HG03025 (cell line): ENCODE data around the gene RIMS1.
"Not testable (repeated sequence)": the region's sequence is repeated elsewhere in the genome, so short reads cannot be mapped to it uniquely, and the experiment has no call there.

Source experiments
- ATAC-seq: cut with Tn5 transposase; IDR thresholded peaks from one replicate; pipeline ENCODE4 v1.9.1; 2021; ENCODE audit warnings: mild to moderate bottlenecking, moderate library complexity; ENCODE audit not compliant: unreplicated experiment, low FRiP score

Gene RIMS1

DNA sequence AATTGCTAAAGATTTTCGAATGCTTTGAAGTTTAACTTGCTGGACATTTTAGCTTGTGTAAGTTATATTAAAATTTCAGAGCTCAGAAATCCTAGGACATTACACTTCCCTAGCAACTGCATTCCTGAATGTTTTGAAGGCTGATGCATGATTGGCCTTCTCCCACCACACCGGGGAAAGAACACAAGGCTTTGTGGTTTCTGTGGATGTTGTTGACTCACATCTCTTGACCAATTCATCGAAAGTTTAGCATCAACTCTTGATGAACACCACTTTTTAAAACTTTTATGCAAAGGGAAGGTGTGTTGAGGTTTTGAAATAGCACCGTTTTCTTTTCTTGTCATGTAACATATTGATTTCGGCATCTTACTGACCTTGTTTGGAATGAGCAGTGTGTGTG is 81.1 kb downstream of the RIMS1 start:
- no peak for ATAC-seq

DNA sequence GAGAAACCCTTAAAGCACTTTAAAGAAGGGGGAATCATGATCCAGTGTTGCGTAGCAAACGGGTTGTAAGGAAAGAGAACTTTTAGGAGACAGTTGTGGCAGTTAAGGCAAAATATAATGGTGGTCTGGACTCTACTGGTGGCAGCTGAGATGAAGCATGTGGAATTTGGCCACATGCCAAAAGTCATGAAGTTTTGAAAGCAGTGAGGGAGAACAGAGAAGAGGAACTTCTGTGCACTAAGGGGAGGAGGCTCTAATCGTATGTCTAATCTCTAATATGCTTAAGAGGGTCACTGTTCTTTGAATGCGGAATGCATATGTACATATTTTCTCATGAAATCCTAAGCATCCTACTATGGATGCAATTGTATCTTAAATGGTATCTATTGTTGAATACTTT is 91.5 kb downstream of the RIMS1 start:
- ATAC-seq: no peak

DNA sequence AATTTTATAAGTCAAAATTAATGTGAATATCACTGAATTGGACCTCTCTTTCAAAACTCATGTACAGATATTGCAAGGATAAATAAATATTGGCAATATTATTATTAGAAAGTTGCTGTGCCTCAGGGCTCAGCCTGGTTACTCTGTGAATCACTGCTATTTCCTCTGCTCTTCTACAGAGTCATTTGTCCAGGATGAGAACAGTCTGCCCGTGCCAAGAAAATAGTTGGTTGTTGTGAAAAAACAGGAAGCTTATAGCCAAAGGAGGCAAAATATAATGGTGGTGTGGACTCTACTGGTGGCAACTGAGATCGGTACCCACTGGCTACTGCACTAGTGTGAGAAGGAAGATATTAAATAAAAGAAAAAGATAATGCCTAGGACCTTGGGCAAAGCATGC is 93.6 kb downstream of the RIMS1 start:
- no peak for ATAC-seq

DNA sequence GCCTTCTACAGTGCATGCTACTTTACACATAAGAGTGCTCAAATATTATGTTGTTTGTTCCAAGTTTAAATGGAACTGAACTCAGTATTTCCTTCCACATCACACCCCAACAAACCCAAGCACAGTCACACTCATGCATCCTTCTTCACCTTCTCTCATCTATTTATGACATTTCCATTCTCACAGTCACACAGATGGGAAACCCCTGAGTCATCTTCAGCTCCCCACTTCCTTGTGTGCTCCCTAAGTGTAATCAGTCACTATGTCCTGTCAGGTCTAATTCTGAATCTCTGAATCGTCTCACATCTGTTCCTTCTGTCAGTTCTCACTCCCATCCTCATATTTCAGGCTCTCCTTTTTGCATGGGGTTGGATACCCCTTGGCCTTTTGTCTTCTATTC is 96.0 kb downstream of the RIMS1 start:
- ATAC-seq: peak; percentile 87

DNA sequence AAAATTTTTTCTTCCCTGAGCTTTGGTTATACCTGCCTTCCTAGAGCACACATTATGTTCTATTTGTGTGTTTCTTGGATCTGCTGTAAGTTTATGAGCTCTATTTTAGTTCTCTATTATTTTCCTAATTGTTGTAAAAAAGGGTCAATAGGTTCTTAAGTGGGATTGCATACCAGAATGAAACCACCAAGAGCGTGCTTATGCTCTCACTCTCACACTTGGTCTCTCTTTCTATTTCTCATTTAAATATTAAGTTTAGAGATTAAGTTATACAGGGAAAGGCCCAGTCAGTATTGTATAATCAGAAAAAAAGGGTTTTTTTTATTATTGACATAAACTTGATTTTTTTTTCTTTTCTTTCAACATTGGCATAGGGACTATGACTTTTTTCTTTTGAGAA is 96.8 kb downstream of the RIMS1 start:
- ATAC-seq: no peak

DNA sequence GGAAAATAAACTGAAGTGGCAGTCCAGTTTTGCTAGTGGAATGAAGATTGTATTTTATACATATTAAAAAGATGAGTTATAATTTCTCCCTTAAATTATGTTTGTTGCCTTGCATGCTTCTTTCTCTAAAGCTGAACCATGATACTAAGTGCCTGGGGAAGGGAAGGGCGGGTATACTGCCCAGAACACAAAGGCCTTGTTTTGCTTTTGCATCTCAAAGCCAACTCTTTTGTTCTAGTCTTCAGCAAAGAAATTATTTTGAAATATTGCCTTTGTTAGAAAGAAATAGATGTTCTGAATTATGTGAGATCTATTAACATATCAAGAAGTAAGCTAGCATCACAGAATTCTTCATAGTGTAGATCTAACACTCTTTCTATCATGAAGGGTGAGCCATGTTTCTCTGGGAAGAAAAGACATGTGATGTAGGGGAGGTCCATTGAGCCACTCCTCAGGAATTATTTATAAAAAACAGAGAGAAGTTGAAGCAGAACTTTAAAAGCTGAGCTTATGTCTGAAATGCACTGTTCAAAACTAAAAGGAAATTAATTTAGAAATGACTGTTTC is 108.4 kb downstream of the RIMS1 start:
- ATAC-seq: no peak

DNA sequence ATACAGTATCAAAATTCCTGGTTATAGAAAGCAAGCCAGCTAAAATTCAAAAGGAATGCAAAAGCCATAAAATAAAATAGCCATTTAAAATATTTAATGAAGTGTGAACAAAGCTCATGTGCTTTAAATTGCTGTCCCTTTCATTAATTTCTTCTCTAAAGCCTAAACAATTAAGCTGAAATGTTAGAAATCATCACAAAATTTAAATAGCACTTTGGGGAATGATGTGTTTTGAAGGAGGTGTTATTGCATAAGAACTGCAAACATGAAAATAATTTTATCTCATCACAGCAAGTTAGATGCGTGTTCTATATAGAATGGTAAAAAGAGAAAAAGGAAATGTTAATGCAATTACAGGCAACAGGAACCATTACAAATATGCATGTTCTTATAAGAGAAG is 111.0 kb downstream of the RIMS1 start:
- no peak for ATAC-seq

DNA sequence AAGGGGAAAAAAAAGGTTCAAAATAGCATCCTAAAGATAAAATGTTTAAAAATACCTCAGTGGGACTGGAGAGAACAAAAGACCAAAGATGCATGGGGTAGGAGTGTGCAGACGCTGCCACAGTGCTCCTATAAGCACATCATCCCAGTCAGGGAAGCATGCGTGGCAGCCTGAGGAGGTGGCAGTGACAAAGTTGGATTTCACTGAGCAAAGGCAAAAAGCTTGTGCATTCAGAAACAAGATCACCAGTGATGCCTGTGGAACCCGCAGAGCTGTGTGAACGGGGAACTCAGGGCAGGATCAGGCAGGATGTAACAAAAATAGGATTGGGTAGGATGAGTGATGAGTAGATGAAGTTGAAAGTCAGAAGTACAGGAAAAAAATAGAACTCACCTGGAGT is 116.1 kb downstream of the RIMS1 start:
- no peak for ATAC-seq

- ATAC-seq: not testable (repeated sequence)
These were observed 120.2 kb downstream of the RIMS1 start for GRCh38 chr6:72006591-72006990.

DNA sequence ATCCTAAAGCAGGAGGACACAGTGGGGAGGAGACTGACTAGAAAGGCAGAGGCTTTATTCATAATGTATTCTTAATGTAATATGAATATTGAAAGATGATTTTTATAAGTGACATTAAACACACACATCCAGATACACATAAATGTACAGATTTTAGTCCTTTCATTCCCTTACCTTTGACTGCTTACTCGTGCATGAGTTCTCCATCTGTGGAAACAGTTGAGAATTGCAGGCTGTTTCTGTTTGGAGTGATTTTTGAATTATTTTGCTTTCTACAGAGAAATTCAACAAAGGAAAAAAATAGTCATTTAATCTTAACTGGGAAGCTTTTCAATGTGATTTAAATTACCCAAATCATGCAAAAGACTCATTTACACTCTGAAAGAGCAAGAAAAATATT is 136.5 kb downstream of the RIMS1 start:
- ATAC-seq: no peak

- no peak for ATAC-seq
These were observed 145.1 kb downstream of the RIMS1 start for GRCh38 chr6:72031471-72031870.

- no peak for ATAC-seq
These were observed 145.7 kb downstream of the RIMS1 start for GRCh38 chr6:72032086-72032485.

- ATAC-seq: no peak
These were observed 149.1 kb downstream of the RIMS1 start for GRCh38 chr6:72035486-72035885.

- ATAC-seq: no peak
These were observed 149.6 kb downstream of the RIMS1 start for GRCh38 chr6:72035966-72036365.

DNA sequence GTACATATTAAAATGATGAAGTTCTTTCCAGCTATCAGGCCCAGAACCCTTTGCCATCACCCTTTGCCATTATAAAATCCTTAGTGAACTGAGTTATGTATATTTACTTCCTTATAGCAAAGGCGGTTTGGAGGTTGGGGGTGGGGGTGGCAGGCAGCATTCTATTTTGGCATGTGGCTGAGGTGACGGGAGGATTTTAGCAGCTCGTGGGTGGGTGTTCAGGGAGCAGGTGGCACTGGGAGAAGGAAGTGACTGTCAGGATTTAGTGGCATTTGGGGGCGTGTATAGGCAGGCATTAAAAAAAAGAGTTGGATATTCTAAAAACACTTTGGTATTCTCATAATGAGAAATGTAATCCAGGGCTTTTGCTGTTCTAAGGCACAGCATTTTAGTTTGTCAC is 150.7 kb downstream of the RIMS1 start:
- no peak for ATAC-seq

GRCh38 chr6:72040111-72040510 is 153.8 kb downstream of the RIMS1 start:
- ATAC-seq: no peak

- ATAC-seq: no peak
These were observed 155.7 kb downstream of the RIMS1 start for GRCh38 chr6:72042088-72042487.

DNA sequence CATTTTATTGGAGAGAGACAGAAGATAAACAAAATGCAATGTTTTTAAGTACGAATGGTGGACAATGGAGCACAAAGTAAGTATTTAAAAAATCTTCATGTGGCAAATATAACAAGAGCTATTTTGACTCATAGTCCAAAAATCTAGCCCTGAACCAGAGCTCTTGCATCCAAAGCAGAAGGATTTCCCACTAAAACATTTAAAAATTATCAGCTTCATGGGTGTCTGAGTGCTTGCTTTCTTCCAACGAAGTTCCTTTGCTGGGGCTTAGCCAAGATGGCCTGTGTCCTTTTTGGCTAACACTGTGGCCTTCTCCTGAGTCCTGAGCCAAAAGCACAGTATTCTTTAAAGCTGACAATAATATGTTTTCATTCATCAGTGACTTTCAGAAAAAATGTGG is 161.7 kb downstream of the RIMS1 start:
- no peak for ATAC-seq

DNA sequence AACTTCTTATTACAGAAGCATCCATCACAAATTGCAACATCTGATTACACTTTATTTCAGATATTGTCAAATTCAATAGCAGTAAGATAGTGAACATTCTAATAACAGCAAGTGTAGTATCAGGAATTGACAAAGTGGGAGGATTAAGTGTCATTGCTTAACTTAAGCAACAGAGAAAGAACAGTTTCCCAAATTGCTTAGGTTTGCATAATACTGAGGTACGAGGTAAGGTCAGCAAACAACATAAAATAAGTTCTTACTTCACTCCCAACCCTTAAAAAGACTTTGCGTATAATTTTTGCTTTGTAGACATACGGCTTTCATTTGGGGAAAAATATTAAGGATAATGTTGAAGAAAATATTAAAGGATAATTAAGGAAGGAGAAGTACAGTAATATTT is 163.0 kb downstream of the RIMS1 start:
- no peak for ATAC-seq

GRCh38 chr6:72061286-72061685 is 174.9 kb downstream of the RIMS1 start:
- no peak for ATAC-seq

GRCh38 chr6:72064399-72064975 is 178.1 kb downstream of the RIMS1 start:
- no peak for ATAC-seq

- ATAC-seq: no peak
These were observed 191.7 kb downstream of the RIMS1 start for GRCh38 chr6:72078096-72078495.
